Stimulated activated CD4-positive, alpha-beta T cell treated with anti-CD3 and anti-CD28 coated beads, Interleukin-1b, Interleukin-23, amount 100 ng/mL, for 48 hours (primary cell): ENCODE data around the gene LIMS2.

Experiments
- DNase-seq: peaks from one replicate; pipeline ENCODE4 v3.0.0-alpha.2; 2020

Gene LIMS2

GRCh38 chr2:127631997-127632581 lies 43.2 kb downstream of the LIMS2 start:
- DNase-seq = no peak

GRCh38 chr2:127631541-127631996 lies 43.8 kb downstream of the LIMS2 start:
- DNase-seq = no peak

- DNase-seq = no peak
These were observed 44.3 kb downstream of the LIMS2 start for GRCh38 chr2:127630864-127631540.

- no peak for DNase-seq
These were observed 45.0 kb downstream of the LIMS2 start for GRCh38 chr2:127630096-127630863.

GRCh38 chr2:127629637-127630036 lies 45.7 kb downstream of the LIMS2 start:
- DNase-seq = no peak

GRCh38 chr2:127628767-127629614 lies 46.3 kb downstream of the LIMS2 start:
- no peak for DNase-seq

GRCh38 chr2:127627740-127628571 lies 47.4 kb downstream of the LIMS2 start:
- DNase-seq = no peak

GRCh38 chr2:127626917-127627739 lies 48.2 kb downstream of the LIMS2 start:
- no peak for DNase-seq

- no peak for DNase-seq
These were observed 49.2 kb downstream of the LIMS2 start for GRCh38 chr2:127626175-127626574.

- DNase-seq = no peak
These were observed 49.8 kb downstream of the LIMS2 start for GRCh38 chr2:127625572-127625951.

GRCh38 chr2:127624756-127625571 lies 50.4 kb downstream of the LIMS2 start:
- no peak for DNase-seq

GRCh38 chr2:127624320-127624755 lies 51.0 kb downstream of the LIMS2 start:
- DNase-seq = no peak

GRCh38 chr2:127623388-127624319 lies 51.7 kb downstream of the LIMS2 start:
- no peak for DNase-seq

GRCh38 chr2:127622561-127623387 lies 52.6 kb downstream of the LIMS2 start:
- no peak for DNase-seq

- no peak for DNase-seq
These were observed 53.3 kb downstream of the LIMS2 start for GRCh38 chr2:127621981-127622431.

- DNase-seq = no peak
These were observed 54.5 kb downstream of the LIMS2 start for GRCh38 chr2:127620866-127621265.

- no peak for DNase-seq
These were observed 55.2 kb downstream of the LIMS2 start for GRCh38 chr2:127619877-127620705.
